GM12878 (cell line): Measurements from ENCODE around the gene MCM8.

Experiments used
- ATF2 ChIP-seq: IDR thresholded peaks from 2 replicates; pipeline ENCODE4 v1.6.1; 2012; ENCODE audit warnings: low read length, inconsistent platforms
- BCL11A ChIP-seq: IDR thresholded peaks from 2 replicates; pipeline ENCODE4 v1.6.1; 2011; ENCODE audit warnings: low read depth, low read length
- BRCA1 ChIP-seq: IDR thresholded peaks from 2 replicates; pipeline ENCODE4 v1.6.1; 2011; ENCODE audit warnings: low read depth, low read length, improper control_type of control experiment
- CTCF ChIP-seq, 3 experiments: IDR thresholded peaks in 2 of 3; conservative IDR thresholded peaks in 1 of 3; 2 replicates each; pipeline ENCODE4 v1.5.1; 2011; ENCODE audit warnings: low read depth in 3 of 3, low read length in 3 of 3, mild to moderate bottlenecking in 3 of 3, control low read depth in 2 of 3, moderate library complexity in 2 of 3, inconsistent platforms in 1 of 3, mixed read lengths in 1 of 3; ENCODE audit not compliant: control insufficient read depth in 2 of 3, insufficient read depth in 1 of 3; ENCODE audit errors: extremely low read depth in 1 of 3
- MTA3 ChIP-seq: IDR thresholded peaks from 2 replicates; pipeline ENCODE4 v1.6.1; 2012; ENCODE audit warnings: low read length, inconsistent platforms, borderline replicate concordance
- REST ChIP-seq: IDR thresholded peaks from 2 replicates; pipeline ENCODE4 v1.6.1; 2012; ENCODE audit warnings: mild to moderate bottlenecking, low read depth, low read length
- TF ChIP-seq, protein P1 (sequence below): IDR thresholded peaks from 2 replicates; pipeline ENCODE4 v1.6.1; 2012; ENCODE audit warnings: low read depth, low read length, improper control_type of control experiment

GRCh38 chr20:6012179-6012578 lies 61.7 kb downstream of the MCM8 start:
- TF ChIP-seq MTA3: no peak
- TF ChIP-seq ATF2: no peak
- TF ChIP-seq CTCF (IDR thresholded peaks at IDR 0.05 in 2 of 3, conservative IDR thresholded peaks at IDR 0.05 in 1 of 3; ENCODE audit: control insufficient read depth in 2 of 3, extremely low read depth in 1 of 3, insufficient read depth in 1 of 3, low read depth in 3 of 3, low read length in 3 of 3): no peak
- TF ChIP-seq BRCA1: no peak
- no peak for TF ChIP-seq REST
- TF ChIP-seq, protein P1, sequence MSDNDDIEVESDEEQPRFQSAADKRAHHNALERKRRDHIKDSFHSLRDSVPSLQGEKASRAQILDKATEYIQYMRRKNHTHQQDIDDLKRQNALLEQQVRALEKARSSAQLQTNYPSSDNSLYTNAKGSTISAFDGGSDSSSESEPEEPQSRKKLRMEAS: no peak
- no peak for TF ChIP-seq BCL11A
